Stimulated activated CD4-positive, alpha-beta T cell treated with anti-CD3 and anti-CD28 coated beads, Interleukin-12 subunit alpha, Interleukin-12 subunit beta, amount 100 ng/mL, for 48 hours (primary cell): ENCODE measurements around the gene IQCF5.
"Not testable (repeated sequence)": the region's sequence is repeated elsewhere in the genome, so short reads cannot be mapped to it uniquely, and the experiment has no call there.

Experiments used
- DNase-seq, 3 donors: peaks; one replicate each; pipeline ENCODE4 v3.0.0-alpha.2; 2020; ENCODE audit warnings: low read depth in 2 of 3, low spot score in 1 of 3

IQCF5 gene

GRCh38 chr3:51875501-51875900 is at the start of gene IQCF5:
Gene IQCF5 (minus strand): TSS chr3:51875601. CDS start chr3:51875531, 70 bp downstream.
- no peak for DNase-seq

DNA sequence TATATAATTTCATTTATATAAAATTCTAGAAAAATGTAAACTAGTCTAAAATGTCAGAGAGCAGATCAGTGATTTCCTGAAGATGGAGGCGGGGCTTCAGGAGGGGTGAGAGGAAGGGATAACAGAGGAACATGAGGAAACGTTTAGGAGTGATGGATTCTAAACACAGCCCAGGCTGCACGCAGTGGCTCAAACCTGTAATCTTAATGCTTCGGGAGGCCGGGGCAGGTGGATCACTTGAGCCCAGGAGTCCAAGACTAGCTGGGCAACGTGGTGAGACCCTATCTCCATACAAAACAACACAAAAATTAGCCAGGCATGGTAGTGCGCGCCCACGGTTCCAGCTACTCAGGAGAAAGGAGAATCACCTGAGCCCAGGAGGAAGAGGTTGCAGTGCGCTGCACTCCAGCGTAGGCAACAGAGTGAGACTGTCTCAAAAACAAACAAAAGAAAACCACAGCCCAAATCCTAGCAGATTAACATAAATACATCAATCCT is 45.7 kb upstream of the IQCF5 start:
- no peak for DNase-seq

DNA sequence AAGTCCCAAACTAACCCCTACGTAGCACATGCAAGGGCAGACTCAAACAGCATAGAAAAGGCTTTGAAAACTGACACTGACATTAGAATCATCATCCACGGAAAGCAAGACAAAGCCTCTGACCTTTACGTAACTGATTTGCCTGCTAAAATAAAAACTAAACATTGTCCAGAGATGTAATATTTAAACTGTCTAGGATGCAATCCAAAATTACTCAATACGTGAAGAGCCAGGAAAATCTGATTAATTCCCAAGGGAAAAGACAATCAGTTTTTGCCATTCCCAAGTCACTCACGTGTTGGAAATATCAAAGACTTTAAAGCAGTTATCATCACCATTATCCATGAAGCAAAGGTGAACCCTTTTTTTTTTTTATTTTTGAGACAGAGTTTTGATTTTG is 41.0 kb upstream of the IQCF5 start:
- DNase-seq, result no peak

GRCh38 chr3:51908026-51908425 is 32.6 kb upstream of the IQCF5 start:
- DNase-seq, result no peak

DNA sequence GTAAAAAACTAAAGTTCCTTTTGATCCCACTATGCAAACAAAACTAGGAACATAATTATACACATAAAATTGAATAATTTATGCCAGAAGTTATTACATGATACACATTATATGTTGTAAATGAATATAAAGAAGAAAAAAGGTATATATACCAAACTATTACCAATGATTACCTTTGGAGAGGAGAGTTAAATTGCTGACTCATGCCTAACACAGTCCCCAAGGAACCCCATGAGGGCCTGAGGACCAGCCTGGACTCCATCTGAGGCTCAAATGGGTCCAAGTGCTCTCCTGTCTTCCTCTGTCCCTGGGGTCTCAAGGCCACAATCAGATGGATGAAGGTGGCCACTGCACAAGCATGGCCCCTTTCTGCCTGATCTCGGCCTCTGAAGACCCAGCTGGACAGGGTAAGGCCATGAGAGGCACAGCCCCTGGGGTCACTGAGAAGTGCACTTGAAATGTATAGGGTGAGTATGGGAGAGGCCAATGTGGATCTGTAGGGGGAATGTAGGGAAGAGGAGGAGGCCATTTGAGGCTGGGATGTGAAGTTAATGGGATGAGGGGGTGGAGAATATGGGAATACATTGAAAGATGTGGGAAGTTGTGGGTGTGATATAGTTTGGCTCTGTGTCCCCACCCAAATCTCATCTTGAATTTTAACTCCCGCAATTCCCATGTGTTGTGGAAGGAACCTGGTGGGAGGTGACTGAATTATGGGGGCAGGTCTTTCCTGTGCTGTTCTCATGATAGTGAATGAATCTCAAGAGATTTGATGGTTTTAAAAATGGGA is 28.8 kb upstream of the IQCF5 start:
- no peak for DNase-seq

GRCh38 chr3:51902361-51902760 is 27.0 kb upstream of the IQCF5 start:
- DNase-seq, result peak; percentile 10 to 40 (median 18)

DNA sequence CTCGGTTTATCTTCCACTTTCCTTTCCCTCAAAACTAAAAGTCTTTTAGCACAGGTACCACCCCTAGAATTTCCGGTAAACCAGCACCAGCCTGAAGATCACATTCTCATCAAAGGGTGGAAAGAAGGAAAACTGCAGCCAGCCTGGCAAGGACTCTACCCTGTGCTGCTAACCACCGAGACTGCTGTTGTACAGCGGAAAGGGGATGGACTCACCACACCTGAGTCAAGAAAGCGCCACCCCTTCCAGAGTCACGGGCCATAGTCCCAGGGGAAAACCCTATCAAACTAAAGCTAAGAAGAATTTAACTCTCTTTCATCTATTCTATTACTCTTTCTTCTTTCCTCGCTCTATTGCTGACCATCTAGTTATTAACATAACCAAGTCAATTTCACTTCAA is 24.6 kb upstream of the IQCF5 start:
- DNase-seq, result not testable (repeated sequence)

GRCh38 chr3:51897391-51897790 is 22.0 kb upstream of the IQCF5 start:
- no peak for DNase-seq

- no peak for DNase-seq
Measured at GRCh38 chr3:51896607-51897305, 21.4 kb upstream of the IQCF5 start.

- no peak for DNase-seq
Measured at GRCh38 chr3:51894939-51895338, 19.5 kb upstream of the IQCF5 start.

GRCh38 chr3:51894391-51894790 is 19.0 kb upstream of the IQCF5 start:
- no peak for DNase-seq

DNA sequence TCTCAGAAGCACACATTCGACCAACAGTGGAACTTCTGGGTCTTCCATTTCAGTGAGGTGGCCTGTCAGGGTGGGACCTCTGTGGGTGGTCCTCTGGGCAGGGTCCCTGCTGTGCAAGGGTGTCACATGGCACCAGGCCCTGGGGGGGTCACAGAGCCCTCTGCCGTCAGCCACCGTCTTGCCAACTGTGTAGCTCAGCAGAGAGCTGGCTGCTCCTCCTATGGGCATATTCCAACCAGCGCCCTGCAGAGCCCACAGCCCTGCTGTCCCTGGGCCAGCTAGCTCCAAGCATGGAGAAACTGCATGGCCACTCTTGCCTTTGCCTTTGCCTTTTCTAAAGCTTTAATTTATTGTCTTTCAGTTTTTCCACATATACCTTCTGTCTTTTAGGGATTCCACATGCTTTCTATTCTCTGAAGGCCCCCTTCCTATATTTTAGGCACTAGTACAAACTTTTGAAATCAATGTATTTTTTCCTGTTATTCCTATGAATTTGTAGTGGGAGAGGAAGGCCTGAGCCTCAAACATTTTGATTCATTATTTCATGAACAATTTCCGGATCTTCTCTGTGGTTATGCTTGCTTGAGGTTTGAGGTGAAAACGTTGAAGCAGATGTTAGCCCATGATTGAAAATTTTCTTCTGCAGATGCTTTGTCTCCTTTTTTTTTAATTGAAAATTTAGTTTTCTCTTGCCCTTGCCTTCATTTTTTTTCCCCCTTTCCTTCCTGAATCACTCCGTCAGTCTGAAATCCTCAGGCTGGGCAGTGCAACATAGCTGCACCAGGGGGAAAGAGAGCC is 16.0 kb upstream of the IQCF5 start:
- DNase-seq, result no peak

- DNase-seq, result no peak
Measured at GRCh38 chr3:51888463-51889105, 13.2 kb upstream of the IQCF5 start.

DNA sequence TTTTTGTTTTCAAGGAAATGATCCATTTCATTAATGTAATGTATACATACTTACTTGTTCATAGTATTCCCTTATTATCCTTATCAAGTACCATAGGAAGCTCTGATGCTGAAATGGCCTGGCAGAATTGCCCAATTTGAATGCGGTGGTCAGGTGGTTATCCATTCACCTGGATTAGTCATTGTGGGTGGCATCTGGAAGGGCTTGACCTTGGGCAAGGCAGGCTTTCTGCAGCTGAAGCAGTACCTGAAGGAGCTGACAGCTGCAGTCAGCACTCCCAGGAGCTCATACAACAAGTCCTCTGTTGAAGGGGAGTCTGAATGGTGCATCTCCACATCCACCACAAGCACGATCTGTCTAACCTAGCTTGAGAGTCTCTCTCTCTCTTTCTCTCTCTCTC is 12.2 kb upstream of the IQCF5 start:
- no peak for DNase-seq

DNA sequence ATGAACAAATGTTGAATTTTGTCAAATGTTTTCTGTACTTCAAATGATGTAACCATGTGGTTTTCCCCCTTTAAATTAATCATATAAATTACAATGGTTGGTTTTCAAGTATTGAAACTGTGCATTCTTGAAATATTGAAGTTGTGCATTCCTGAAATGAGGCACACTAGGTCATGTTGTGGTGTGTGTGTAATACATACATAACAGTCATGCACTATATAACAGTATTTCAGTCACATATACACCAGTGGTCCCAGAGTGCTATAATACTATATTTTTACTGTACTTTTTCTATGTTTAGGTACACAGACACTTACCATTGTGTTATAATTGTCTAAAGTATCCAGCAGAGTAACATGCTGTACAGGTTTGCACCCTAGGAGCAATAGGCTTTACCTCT is 11.0 kb upstream of the IQCF5 start:
- no peak for DNase-seq

DNA sequence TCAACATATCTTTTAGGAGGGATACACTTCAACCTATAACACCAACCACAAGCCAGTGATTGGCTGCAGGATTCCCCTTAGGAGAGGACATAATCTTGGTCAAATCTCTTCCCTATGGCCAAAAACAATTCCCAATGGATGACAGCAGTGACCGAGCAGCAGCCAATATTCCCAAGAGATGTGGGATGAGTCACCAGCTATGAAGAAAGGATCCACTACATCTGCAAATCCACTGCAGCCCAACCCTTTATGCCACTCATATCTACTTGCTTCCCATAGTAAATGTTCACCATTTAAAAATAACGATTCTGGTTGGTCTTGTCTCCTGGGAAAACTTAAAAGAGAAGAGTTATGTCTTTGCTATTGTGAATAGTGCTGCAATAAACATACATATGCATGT is 4.5 kb upstream of the IQCF5 start:
- DNase-seq, result no peak

DNA sequence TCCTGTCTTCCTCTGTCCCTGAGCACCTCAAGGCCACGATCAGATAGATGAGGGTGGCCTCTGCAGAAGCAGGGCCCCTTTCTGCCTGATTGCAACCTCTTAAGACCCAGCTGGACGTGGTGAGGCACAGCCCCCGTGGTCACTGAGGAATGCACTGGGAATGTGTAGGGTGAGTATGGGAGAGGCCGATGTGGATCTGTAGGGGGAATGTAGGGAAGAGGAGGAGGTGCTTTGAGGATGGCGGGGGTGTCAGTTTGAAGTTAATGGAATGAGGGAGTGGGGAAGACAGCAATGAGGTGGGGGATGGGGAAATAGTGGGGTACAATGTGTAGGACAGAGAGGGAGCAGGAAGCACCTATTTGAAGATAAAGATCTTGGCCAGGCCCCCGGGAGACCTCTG is 785 bp upstream of the IQCF5 start:
- DNase-seq, result no peak

DNA sequence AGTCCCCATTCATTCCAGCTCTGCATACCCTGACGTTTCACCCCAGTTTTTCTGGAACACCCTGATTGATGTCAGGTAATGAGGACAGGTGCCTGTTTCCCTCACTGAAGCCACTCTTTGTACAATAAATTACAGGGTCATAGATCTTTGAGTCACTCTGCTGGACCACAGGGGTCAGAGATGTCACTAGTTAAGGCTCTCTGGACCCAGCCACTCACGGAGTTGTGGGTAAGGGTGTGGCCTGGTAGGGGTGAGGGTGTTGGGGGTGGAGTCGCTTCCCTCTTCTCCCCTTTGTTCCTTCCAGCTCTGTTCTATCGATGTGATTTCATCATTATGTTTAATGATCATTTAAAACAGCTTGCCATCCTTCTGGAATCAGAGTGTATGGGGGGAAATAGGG is 512 bp downstream of the IQCF5 start:
- no peak for DNase-seq

GRCh38 chr3:51874411-51874810 is 990 bp downstream of the IQCF5 start:
- no peak for DNase-seq

DNA sequence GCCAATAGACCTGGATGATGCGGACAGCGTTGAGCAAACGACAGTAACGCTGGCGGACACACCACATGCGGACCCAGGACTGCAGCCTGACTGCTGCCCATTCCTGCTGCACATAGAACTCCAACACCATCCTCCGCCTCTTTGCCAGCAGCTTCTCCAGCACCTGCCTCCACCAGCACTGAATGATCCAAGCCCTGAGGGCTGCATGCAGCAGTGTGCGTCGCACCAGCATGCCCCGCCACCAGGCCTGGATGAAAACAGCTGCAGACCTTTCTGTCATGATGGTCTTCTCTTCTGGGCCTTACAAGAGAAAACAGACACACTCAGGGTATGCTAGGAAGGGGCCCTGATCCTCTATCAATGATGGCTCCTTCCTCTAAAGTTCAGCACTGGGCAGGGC is 1.5 kb downstream of the IQCF5 start:
- DNase-seq, result no peak

DNA sequence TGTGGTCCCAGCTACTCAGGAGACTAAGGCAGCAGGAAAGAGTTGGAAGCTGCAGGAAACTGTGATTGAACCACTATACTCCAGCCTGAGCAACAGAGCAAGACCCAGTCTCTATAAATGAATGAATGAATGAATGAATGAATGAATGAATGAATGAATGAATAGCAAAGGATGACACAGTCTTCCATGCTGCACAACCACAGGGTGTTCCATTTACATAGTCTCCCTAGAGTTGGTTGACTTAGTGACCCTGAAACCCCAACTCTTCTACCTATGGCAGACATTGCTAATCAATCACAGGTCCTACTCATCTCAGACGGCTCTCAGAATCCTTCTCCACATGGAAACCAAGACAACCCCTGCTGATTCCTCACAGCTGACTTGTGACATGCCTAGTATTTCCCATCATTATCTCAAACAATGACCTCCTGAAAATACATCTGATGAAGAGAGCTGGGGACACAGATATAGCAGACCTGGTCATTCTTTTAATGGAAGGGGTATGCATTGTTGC is 2.1 kb downstream of the IQCF5 start:
- no peak for DNase-seq
